Endothelial cell of umbilical vein (primary cell): ENCODE data around the gene ZMIZ1. TPM values are rescaled to one million over a fixed set of nuclear protein-coding genes. Genes with fewer than 3 reads are reported as not detected.

Experiments
- BruUV-seq: library from RNA; stranded (reverse); fragments of 400-500 nt; replicated peaks from 2 replicates; lab custom pipeline; 2021; lab: Mats Ljungman, UMichigan
- CTCF ChIA-PET: fragments of 300-600, 350-600 bp; sonication (Branson Sonifier 250); formaldehyde crosslinking; loops from one replicate; lab custom pipeline; 2021; ENCODE audit warnings: antibody characterized with exemption, inconsistent platforms; lab: Charles Lee
- POLR2A ChIA-PET: fragments of 300-600, 350-600 bp; sonication (Branson Sonifier 250); formaldehyde crosslinking; loops from one replicate; lab custom pipeline; 2021; ENCODE audit warnings: antibody characterized with exemption, inconsistent platforms; lab: Charles Lee
- DNase-seq: peaks from one replicate; pipeline ENCODE4 v3.0.0-alpha.2; 2011; ENCODE audit warnings: low read depth, low spot score
- FAIRE-seq: peaks from 2 replicates; lab custom pipeline; 2011; peaks lifted over from hg19 to GRCh38; lab: Jason Lieb, UNC
- H2AFZ ChIP-seq: 2 replicates; pipeline ENCODE4 v1.6.0; 2012; ENCODE audit warnings: low read depth, low read length, control low read depth, inconsistent platforms
- H3K27ac ChIP-seq: 2 replicates; pipeline ENCODE4 v1.5.1; 2011; ENCODE audit warnings: low read depth, mild to moderate bottlenecking, control low read depth, low read length, moderate library complexity; ENCODE audit not compliant: insufficient read depth
- H3K27me3 ChIP-seq, 2 experiments: 2 replicates each; pipeline versions ENCODE4 v1.6.0 to v1.6.1; 2011; ENCODE audit warnings: low read length in 2 of 2, mixed read lengths in 1 of 2; ENCODE audit not compliant: control insufficient read depth in 2 of 2, insufficient read depth in 2 of 2
- H3K36me3 ChIP-seq, 2 experiments: 2 replicates in 1 of 2; 3 replicates in 1 of 2; pipeline ENCODE4 v1.5.1; 2011; ENCODE audit warnings: low read length in 2 of 2, mild to moderate bottlenecking in 1 of 2, moderate library complexity in 1 of 2; ENCODE audit not compliant: control insufficient read depth in 2 of 2, insufficient read depth in 2 of 2; ENCODE audit errors: extremely low read depth in 1 of 2
- H3K4me1 ChIP-seq: 3 replicates; pipeline ENCODE4 v1.5.1; 2011; ENCODE audit warnings: mild to moderate bottlenecking, low read length; ENCODE audit not compliant: control insufficient read depth, insufficient read depth; ENCODE audit errors: extremely low read depth
- H3K4me2 ChIP-seq: 2 replicates; pipeline ENCODE4 v1.6.1; 2011; ENCODE audit warnings: low read length, control low read depth, mixed read lengths; ENCODE audit not compliant: insufficient read depth
- H3K4me3 ChIP-seq, 3 experiments: fragments of 200-600 bp in 1 of 3; sonication (generic), shearing (Covaris generic) in 1 of 3; replicated peaks in 1 of 3; 2 replicates each; pipeline ENCODE4 v1.5.1; 2011 to 2016; ENCODE audit warnings: control low read depth in 3 of 3, low read length in 3 of 3, mild to moderate bottlenecking in 2 of 3, inconsistent platforms in 1 of 3, low read depth in 1 of 3, moderate library complexity in 1 of 3; ENCODE audit not compliant: insufficient read depth in 1 of 3
- H3K79me2 ChIP-seq: 2 replicates; pipeline ENCODE4 v1.6.0; 2012; ENCODE audit warnings: low read length, inconsistent platforms; ENCODE audit not compliant: control insufficient read depth, insufficient read depth
- H3K9ac ChIP-seq: replicated peaks from 2 replicates; pipeline ENCODE3; 2011; ENCODE audit warnings: low read length, control low read depth; ENCODE audit not compliant: insufficient read depth; ENCODE audit errors: extremely low read depth
- H3K9me1 ChIP-seq: replicated peaks from 3 replicates; pipeline ENCODE4 v1.6.0; 2011; ENCODE audit warnings: mild to moderate bottlenecking, low read length; ENCODE audit not compliant: control insufficient read depth, insufficient read depth; ENCODE audit errors: extremely low read depth
- H3K9me3 ChIP-seq: replicated peaks from 2 replicates; pipeline ENCODE4 v1.5.1; 2012; ENCODE audit warnings: low read length, inconsistent platforms; ENCODE audit not compliant: control insufficient read depth, insufficient read depth
- H4K20me1 ChIP-seq: replicated peaks from 2 replicates; pipeline ENCODE3; 2011; ENCODE audit warnings: mild to moderate bottlenecking, low read length; ENCODE audit not compliant: control insufficient read depth, insufficient read depth; ENCODE audit errors: extremely low read depth
- CTCF ChIP-seq, 2 donors: IDR thresholded peaks; 1 replicate in 1 of 2; 2 replicates in 1 of 2; pipeline ENCODE4 v1.5.1; 2011; ENCODE audit warnings: low read length in 2 of 2, mild to moderate bottlenecking in 2 of 2, moderate library complexity in 2 of 2, control low read depth in 1 of 2, inconsistent platforms in 1 of 2, low read depth in 1 of 2; ENCODE audit not compliant: insufficient read depth in 1 of 2; ENCODE audit errors: extremely low read depth in 1 of 2
- EZH2 ChIP-seq: IDR thresholded peaks from 2 replicates; pipeline ENCODE4 v1.6.1; 2012; ENCODE audit warnings: borderline replicate concordance, low read depth, mild to moderate bottlenecking, moderate library complexity, low read length, inconsistent platforms; ENCODE audit not compliant: severe bottlenecking
- FOS ChIP-seq: IDR thresholded peaks from 2 replicates; pipeline ENCODE4 v1.6.1; 2011; ENCODE audit warnings: mild to moderate bottlenecking, low read length, moderate library complexity, borderline replicate concordance; ENCODE audit not compliant: insufficient read depth
- GATA2 ChIP-seq: IDR thresholded peaks from 2 replicates; pipeline ENCODE4 v1.7.0; 2011; ENCODE audit warnings: low read depth, mild to moderate bottlenecking, moderate library complexity, mixed read lengths, low read length; ENCODE audit not compliant: insufficient read length, insufficient read depth
- JUN ChIP-seq: IDR thresholded peaks from 2 replicates; pipeline ENCODE4 v1.6.1; 2011; ENCODE audit warnings: borderline replicate concordance, low read depth; ENCODE audit not compliant: insufficient read length, insufficient read depth
- MYC ChIP-seq: IDR thresholded peaks from one replicate; pipeline ENCODE4 v1.6.1; 2011; ENCODE audit warnings: mild to moderate bottlenecking, low read depth, low read length
- POLR2A ChIP-seq: IDR thresholded peaks from 2 replicates; pipeline ENCODE4 v1.6.1; 2012; ENCODE audit warnings: low read depth, mild to moderate bottlenecking, control low read depth, low read length
- POLR2AphosphoS5 ChIP-seq: IDR thresholded peaks from 2 replicates; pipeline ENCODE4 v1.6.1; 2012; ENCODE audit warnings: low read depth, mild to moderate bottlenecking, control low read depth, low read length, moderate library complexity; ENCODE audit not compliant: insufficient read depth
- dilution Hi-C: fragments of 300-500 bp; cut with MboI; formaldehyde crosslinking; loops from one replicate; pipeline ENCODE4 v1.15.0; 2019; ENCODE audit warnings: low sequenced_read_pairs; ENCODE audit not compliant: extremely low pct_ligation_motif_present
- intact Hi-C: fragments of 100-400 bp; cut with micrococcal nuclease; formaldehyde crosslinking; loops from one replicate; pipeline ENCODE4 v1.10.0; 2022
- polyA plus RNA-seq, 4 experiments: library from polyadenylated mRNA; depleted of rRNA in 3 of 4; stranded (reverse) in 3 of 4; unstranded in 1 of 4; fragments of >200 nt; gene quantifications; 2 replicates each; pipeline versions ENCODE4 v1.2.1 to v1.2.3, GENCODE V29; 2011 to 2012; ENCODE audit warnings: missing spikeins in 1 of 4
- total RNA-seq: library from RNA; stranded (reverse); gene quantifications from 2 replicates; pipeline ENCODE4 v1.2.3, GENCODE V29; 2021

Gene ZMIZ1
- total and polyA plus RNA-seq, 2 donors (not counting 3 experiments of a cell fraction or from before 2014, with no cell fraction given), result 12.5 to 46.7 TPM

GRCh38 chr10:79077488-79078173 is 8.9 kb downstream of the ZMIZ1 start:
- CTCF ChIA-PET, result interaction anchor here (1.4 kb wide), 1 partner anchor 118 kb away, joined by 4 read pairs; no protein-coding TSS in a partner anchor
- H4K20me1 ChIP-seq, result no peaks in the 10 kb centered on the region
- H3K27ac ChIP-seq, result no peak overlapping the region
- TF ChIP-seq FOS (no peak), MYC (no peak), POLR2AphosphoS5 (no peak), GATA2 (no peak), CTCF (IDR thresholded peaks at IDR 0.05; ENCODE audit: extremely low read depth in 1 of 2, insufficient read depth in 1 of 2, low read depth in 1 of 2, low read length in 2 of 2) (no peak), POLR2A (no peak), JUN (no peak), EZH2 (no peak)
- FAIRE-seq (no peak), DNase-seq (no peak)
- H2AFZ ChIP-seq, result no peak overlapping the region
- POLR2A ChIA-PET, result no interaction called here
- H3K4me1 ChIP-seq, result peaks cover 15% of the 10 kb centered on the region
- H3K4me2 ChIP-seq, result no peak overlapping the region
- H3K9me3 ChIP-seq, result no peaks in the 10 kb centered on the region
- intact Hi-C loops, result no loop called here
- no peaks in the 10 kb centered on the region for H3K27me3 ChIP-seq
- no peaks in the 10 kb centered on the region for H3K9me1 ChIP-seq
- dilution Hi-C loops, result no loop called here
- BruUV-seq, result no TSS peak
- H3K4me3 ChIP-seq, result no peak overlapping the region
- no peaks in the 10 kb centered on the region for H3K36me3 ChIP-seq
- H3K79me2 ChIP-seq, result peaks cover 95% of the 10 kb centered on the region
- no peak overlapping the region for H3K9ac ChIP-seq
